ENCODE measurements around the gene ARHGAP24. TPM values are rescaled to one million over a fixed set of nuclear protein-coding genes. Genes with fewer than 3 reads are reported as not detected.

Gene ARHGAP24
- total and polyA plus RNA-seq, 2 donors from 2014 or later, result 78.1 to 94.7 TPM

DNA sequence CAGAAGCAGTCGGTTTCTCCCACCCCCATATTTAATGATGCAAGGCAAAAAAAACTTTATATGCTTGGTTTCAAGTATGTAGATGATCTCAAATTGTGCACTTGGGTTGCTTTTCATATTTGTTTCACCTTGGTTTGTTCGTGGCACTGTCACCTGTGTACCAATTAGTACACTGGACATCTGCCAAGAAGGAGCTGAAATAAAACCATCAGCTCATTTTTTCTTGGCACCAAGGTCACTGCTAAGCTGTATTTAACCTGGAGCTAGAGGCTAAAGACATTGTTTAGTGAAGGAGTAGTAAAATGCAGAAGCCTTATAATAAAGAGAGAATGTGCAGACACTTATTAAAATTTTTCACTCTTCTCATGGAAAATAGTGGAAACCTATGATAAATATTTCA is 430.8 kb downstream of the ARHGAP24 start:
- Histone ChIP-seq H3K9me3 (ENCODE audit: control insufficient read depth in 2 of 3, insufficient read depth in 1 of 3, low read length in 3 of 3) (no peaks in the 10 kb centered on the region), H3K36me3 (ENCODE audit: control insufficient read depth in 2 of 3, insufficient read depth in 3 of 3, low read length in 3 of 3) (no peaks in the 10 kb centered on the region), H3K9ac (ENCODE audit: low read length in 3 of 3) (peak overlapping the region in 1 of 3 donors; percentile 15), H3K4me3 (ENCODE audit: low read length in 3 of 3) (no peak overlapping the region), H3K4me1 (ENCODE audit: control insufficient read depth in 2 of 3, insufficient read depth in 2 of 3, low read depth in 1 of 3, low read length in 3 of 3) (peaks cover 0 to 42% (median 13%) of the 10 kb centered on the region in 3 donors), H3K27me3 (ENCODE audit: control insufficient read depth, insufficient read depth, low read length) (no peaks in the 10 kb centered on the region), H3K27ac (ENCODE audit: low read depth in 2 of 2, low read length in 2 of 2) (peak overlapping the region; percentile 27 to 88)
- DNase-seq (peak in 2 of 5 donors; percentile 35 to 39), FAIRE-seq (peak; percentile 51)
- no peak for TF ChIP-seq CTCF (IDR thresholded peaks at IDR 0.05; ENCODE audit: borderline replicate concordance, extremely low read depth, insufficient read depth)
- intact Hi-C loops (cut with DNase I), result no loop called here

- DNase-seq, result no peak
- Histone ChIP-seq H3K4me3 (ENCODE audit: low read length in 3 of 3) (no peak overlapping the region), H3K9ac (ENCODE audit: low read length in 3 of 3) (no peak overlapping the region), H3K27ac (ENCODE audit: low read depth in 2 of 2, low read length in 2 of 2) (peak overlapping the region; percentile 47 to 76), H3K4me1 (ENCODE audit: control insufficient read depth in 2 of 3, insufficient read depth in 2 of 3, low read depth in 1 of 3, low read length in 3 of 3) (peaks cover 0 to 35% (median 13%) of the 10 kb centered on the region in 3 donors), H3K27me3 (ENCODE audit: control insufficient read depth, insufficient read depth, low read length) (no peaks in the 10 kb centered on the region), H3K9me3 (ENCODE audit: control insufficient read depth in 2 of 3, insufficient read depth in 1 of 3, low read length in 3 of 3) (no peaks in the 10 kb centered on the region), H3K36me3 (ENCODE audit: control insufficient read depth in 2 of 3, insufficient read depth in 3 of 3, low read length in 3 of 3) (no peaks in the 10 kb centered on the region)
- no peak for TF ChIP-seq CTCF (IDR thresholded peaks at IDR 0.05; ENCODE audit: borderline replicate concordance, extremely low read depth, insufficient read depth)
- intact Hi-C loops (cut with DNase I), result no loop called here
- peak; percentile 88 for FAIRE-seq
These were observed 432.1 kb downstream of the ARHGAP24 start for GRCh38 chr4:85907001-85907400.

- Histone ChIP-seq H3K27me3 (ENCODE audit: control insufficient read depth, insufficient read depth, low read length) (no peaks in the 10 kb centered on the region), H3K4me1 (ENCODE audit: control insufficient read depth in 2 of 3, insufficient read depth in 2 of 3, low read depth in 1 of 3, low read length in 3 of 3) (peaks cover 0 to 29% (median 13%) of the 10 kb centered on the region in 3 donors), H3K4me3 (ENCODE audit: low read length in 3 of 3) (peak overlapping the region in 1 of 3 donors; percentile 2), H3K9me3 (ENCODE audit: control insufficient read depth in 2 of 3, insufficient read depth in 1 of 3, low read length in 3 of 3) (no peaks in the 10 kb centered on the region), H3K36me3 (ENCODE audit: control insufficient read depth in 2 of 3, insufficient read depth in 3 of 3, low read length in 3 of 3) (no peaks in the 10 kb centered on the region), H3K27ac (ENCODE audit: low read depth in 2 of 2, low read length in 2 of 2) (peak overlapping the region; percentile 51 to 69), H3K9ac (ENCODE audit: low read length in 3 of 3) (no peak overlapping the region)
- intact Hi-C loops (cut with DNase I), result no loop called here
- no peak for TF ChIP-seq CTCF (IDR thresholded peaks at IDR 0.05; ENCODE audit: borderline replicate concordance, extremely low read depth, insufficient read depth)
- DNase-seq (peak in 1 of 5 donors; percentile 86), FAIRE-seq (no peak)
These were observed 434.9 kb downstream of the ARHGAP24 start for GRCh38 chr4:85909851-85910250.

DNA sequence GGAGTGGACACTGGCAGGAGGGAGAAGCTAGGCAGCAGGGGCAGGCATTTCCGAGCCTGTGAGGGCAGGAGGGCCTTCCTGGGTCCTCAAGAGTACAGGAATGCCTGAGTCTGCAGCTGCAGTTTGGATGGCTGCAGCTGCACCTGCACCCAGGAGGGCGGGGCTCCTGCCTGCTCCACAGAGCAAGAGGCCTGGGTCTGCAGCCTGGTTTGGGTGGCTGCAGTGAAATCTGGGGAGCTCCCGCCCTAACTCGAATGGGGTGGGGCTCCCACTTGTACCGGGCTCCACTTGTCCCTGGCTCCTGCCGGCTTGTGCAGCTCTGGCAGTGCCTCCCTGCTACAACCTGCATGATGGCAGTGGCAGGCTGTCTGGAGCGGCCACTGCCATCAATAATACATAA is 436.0 kb downstream of the ARHGAP24 start:
- H3K27ac ChIP-seq (ENCODE audit: low read depth in 2 of 2, low read length in 2 of 2), result no peak overlapping the region
- H3K27me3 ChIP-seq (ENCODE audit: control insufficient read depth, insufficient read depth, low read length), result no peaks in the 10 kb centered on the region
- no peak for FAIRE-seq
- H3K9ac ChIP-seq (ENCODE audit: low read length in 3 of 3), result no peak overlapping the region
- H3K36me3 ChIP-seq (ENCODE audit: control insufficient read depth in 2 of 3, insufficient read depth in 3 of 3, low read length in 3 of 3), result no peaks in the 10 kb centered on the region
- no peaks in the 10 kb centered on the region for H3K9me3 ChIP-seq (ENCODE audit: control insufficient read depth in 2 of 3, insufficient read depth in 1 of 3, low read length in 3 of 3)
- H3K4me3 ChIP-seq (ENCODE audit: low read length in 3 of 3), result no peak overlapping the region
- peaks cover 0 to 21% (median 9%) of the 10 kb centered on the region in 3 donors for H3K4me1 ChIP-seq (ENCODE audit: control insufficient read depth in 2 of 3, insufficient read depth in 2 of 3, low read depth in 1 of 3, low read length in 3 of 3)
- DNase-seq, result no peak
- intact Hi-C loops (cut with DNase I), result no loop called here
- no peak for TF ChIP-seq CTCF (IDR thresholded peaks at IDR 0.05; ENCODE audit: borderline replicate concordance, extremely low read depth, insufficient read depth)
